HepG2 (cell line): Measurements from ENCODE around the gene STYXL2. TPM values are rescaled to one million over a fixed set of nuclear protein-coding genes. Genes with fewer than 3 reads are reported as not detected.

Source experiments
- DNMT3B ChIP-seq: conservative IDR thresholded peaks from 2 replicates; pipeline ENCODE4 v1.6.1; 2016; ENCODE audit warnings: missing biosample characterization, control low read depth
- FOSL1 ChIP-seq: sonication (generic); formaldehyde crosslinking; IDR thresholded peaks from 2 replicates; pipeline ENCODE4 v1.9.0; 2021; ENCODE audit warnings: missing genetic modification reagents, borderline replicate concordance
- HCFC1 ChIP-seq: fragments of 150-350 bp; IDR thresholded peaks from 2 replicates; pipeline ENCODE4 v1.6.1; 2014; ENCODE audit warnings: low read depth, low read length
- NFKB2 ChIP-seq: sonication (generic); formaldehyde crosslinking; IDR thresholded peaks from 2 replicates; pipeline ENCODE4 v1.4.0; 2020; ENCODE audit warnings: missing genetic modification reagents, borderline replicate concordance
- NR3C1 ChIP-seq: sonication (generic); formaldehyde crosslinking; IDR thresholded peaks from 2 replicates; pipeline ENCODE4 v1.4.0; 2020; ENCODE audit warnings: missing genetic modification reagents
- PCBP1 ChIP-seq: fragments of 200-400 bp; formaldehyde crosslinking; IDR thresholded peaks from 2 replicates; pipeline ENCODE4 v1.6.1; 2017; ENCODE audit warnings: mild to moderate bottlenecking, low read depth, low read length, borderline replicate concordance
- ZGPAT ChIP-seq: IDR thresholded peaks from 2 replicates; pipeline ENCODE4 v1.6.1; 2016; ENCODE audit warnings: mild to moderate bottlenecking
- ZNF75D ChIP-seq: sonication (generic); formaldehyde crosslinking; IDR thresholded peaks from 2 replicates; pipeline ENCODE4 v1.8.1; 2023; ENCODE audit warnings: missing genetic modification reagents, mild to moderate bottlenecking, borderline replicate concordance
- ZNF878 ChIP-seq: sonication (generic); formaldehyde crosslinking; IDR thresholded peaks from 2 replicates; pipeline ENCODE4 v1.8.1; 2023; ENCODE audit warnings: mild to moderate bottlenecking, missing genetic modification reagents, moderate library complexity
- polyA plus RNA-seq, 8 experiments: library from polyadenylated mRNA; depleted of rRNA in 3 of 8; stranded (reverse) in 7 of 8; unstranded in 1 of 8; fragments of >200 nt; fragmentation: Illumina TruSeq in 4 of 8; extraction: Trizol in 4 of 8; gene quantifications; 2 replicates each; pipeline versions ENCODE4 v1.2.1 to v1.2.3, GENCODE V29; 2011 to 2016; ENCODE audit warnings: low read depth in 4 of 8, missing spikeins in 1 of 8, mixed read lengths in 1 of 8; ENCODE audit not compliant: insufficient read depth in 1 of 8
- total RNA-seq, 5 experiments: library from RNA; depleted of rRNA; stranded (reverse); fragments of >200 nt; fragmentation: Illumina TruSeq; extraction: Trizol; gene quantifications; 2 replicates each; pipeline ENCODE4 v1.2.3, GENCODE V29; 2016; ENCODE audit warnings: low read depth in 1 of 5
- TF ChIP-seq, protein P1 (sequence below): sonication (generic); formaldehyde crosslinking; IDR thresholded peaks from 2 replicates; pipeline ENCODE4 v1.4.0; 2020; ENCODE audit warnings: missing genetic modification reagents, borderline replicate concordance
- TF ChIP-seq, protein P2 (sequence below), 2 experiments: sonication (generic) in 1 of 2; formaldehyde crosslinking in 1 of 2; IDR thresholded peaks; 2 replicates each; pipeline versions ENCODE4 v1.4.0 to v1.6.1; 2018 to 2020; ENCODE audit warnings: missing genetic modification reagents in 2 of 2, borderline replicate concordance in 1 of 2, low read depth in 1 of 2, mild to moderate bottlenecking in 1 of 2, missing biosample characterization in 1 of 2
- TF ChIP-seq, protein P3 (sequence below): sonication (generic); formaldehyde crosslinking; IDR thresholded peaks from 2 replicates; pipeline ENCODE4 v1.4.0; 2020; ENCODE audit warnings: missing genetic modification reagents
- TF ChIP-seq, protein P4 (sequence below): sonication (generic); formaldehyde crosslinking; IDR thresholded peaks from 2 replicates; pipeline ENCODE4 v1.4.0; 2020; ENCODE audit warnings: mild to moderate bottlenecking, missing genetic modification reagents
- TF ChIP-seq, protein P5 (sequence below): sonication (generic); formaldehyde crosslinking; conservative IDR thresholded peaks from 2 replicates; pipeline ENCODE4 v1.5.0; 2020; ENCODE audit warnings: missing genetic modification reagents

STYXL2 gene
- total and polyA plus RNA-seq, 2 of the 13 experiments (the other 11 are each of a cell fraction or from before 2014, with no cell fraction given), result not detected

DNA sequence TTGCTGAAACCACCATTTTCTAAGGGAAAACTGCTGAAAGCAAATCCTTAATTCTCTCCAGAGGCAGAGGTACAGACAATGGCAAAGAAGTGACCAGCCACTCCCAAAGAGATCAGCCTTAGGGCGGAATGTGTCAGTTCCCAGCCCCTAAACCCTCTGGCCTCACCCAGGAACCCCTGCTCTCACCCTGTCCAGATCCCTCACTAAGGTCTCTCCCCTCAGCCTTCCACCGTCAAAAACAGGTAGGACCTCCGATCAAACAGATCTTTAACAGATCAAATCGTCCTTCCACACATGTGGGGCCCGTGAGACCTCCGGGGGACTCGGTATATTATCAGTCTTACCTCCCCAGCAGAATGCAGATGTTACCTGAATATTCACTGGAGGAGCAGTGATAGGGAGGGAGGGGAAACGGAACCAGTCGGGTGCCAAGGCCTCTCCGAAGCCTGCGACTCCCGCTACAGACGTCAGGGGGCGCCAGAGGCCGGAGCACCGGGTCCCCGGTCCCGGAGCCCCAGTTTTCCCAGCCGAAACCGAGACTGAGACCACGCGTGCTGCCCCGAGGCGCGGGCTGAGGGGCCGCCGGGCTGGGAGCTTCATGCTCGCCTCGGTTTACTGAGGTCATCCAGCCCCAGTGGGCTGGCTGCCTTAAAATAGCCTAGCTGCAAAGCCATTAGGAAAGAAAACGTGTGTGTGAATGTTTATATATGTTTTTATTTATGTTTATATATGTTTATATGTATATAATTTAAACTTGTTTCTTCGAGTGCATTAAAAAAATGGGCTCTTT lies 27.3 kb upstream of the STYXL2 start (continued):
- TF ChIP-seq, protein P1, sequence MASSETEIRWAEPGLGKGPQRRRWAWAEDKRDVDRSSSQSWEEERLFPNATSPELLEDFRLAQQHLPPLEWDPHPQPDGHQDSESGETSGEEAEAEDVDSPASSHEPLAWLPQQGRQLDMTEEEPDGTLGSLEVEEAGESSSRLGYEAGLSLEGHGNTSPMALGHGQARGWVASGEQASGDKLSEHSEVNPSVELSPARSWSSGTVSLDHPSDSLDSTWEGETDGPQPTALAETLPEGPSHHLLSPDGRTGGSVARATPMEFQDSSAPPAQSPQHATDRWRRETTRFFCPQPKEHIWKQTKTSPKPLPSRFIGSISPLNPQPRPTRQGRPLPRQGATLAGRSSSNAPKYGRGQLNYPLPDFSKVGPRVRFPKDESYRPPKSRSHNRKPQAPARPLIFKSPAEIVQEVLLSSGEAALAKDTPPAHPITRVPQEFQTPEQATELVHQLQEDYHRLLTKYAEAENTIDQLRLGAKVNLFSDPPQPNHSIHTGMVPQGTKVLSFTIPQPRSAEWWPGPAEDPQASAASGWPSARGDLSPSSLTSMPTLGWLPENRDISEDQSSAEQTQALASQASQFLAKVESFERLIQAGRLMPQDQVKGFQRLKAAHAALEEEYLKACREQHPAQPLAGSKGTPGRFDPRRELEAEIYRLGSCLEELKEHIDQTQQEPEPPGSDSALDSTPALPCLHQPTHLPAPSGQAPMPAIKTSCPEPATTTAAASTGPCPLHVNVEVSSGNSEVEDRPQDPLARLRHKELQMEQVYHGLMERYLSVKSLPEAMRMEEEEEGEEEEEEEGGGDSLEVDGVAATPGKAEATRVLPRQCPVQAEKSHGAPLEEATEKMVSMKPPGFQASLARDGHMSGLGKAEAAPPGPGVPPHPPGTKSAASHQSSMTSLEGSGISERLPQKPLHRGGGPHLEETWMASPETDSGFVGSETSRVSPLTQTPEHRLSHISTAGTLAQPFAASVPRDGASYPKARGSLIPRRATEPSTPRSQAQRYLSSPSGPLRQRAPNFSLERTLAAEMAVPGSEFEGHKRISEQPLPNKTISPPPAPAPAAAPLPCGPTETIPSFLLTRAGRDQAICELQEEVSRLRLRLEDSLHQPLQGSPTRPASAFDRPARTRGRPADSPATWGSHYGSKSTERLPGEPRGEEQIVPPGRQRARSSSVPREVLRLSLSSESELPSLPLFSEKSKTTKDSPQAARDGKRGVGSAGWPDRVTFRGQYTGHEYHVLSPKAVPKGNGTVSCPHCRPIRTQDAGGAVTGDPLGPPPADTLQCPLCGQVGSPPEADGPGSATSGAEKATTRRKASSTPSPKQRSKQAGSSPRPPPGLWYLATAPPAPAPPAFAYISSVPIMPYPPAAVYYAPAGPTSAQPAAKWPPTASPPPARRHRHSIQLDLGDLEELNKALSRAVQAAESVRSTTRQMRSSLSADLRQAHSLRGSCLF (CRISPR knock-in tag), result no peak
- peak; percentile 57; the same call in 1 of the 2 replicates for TF ChIP-seq ZGPAT
- TF ChIP-seq DNMT3B (CRISPR knock-in tag), result no peak
- no peak for TF ChIP-seq HCFC1
- TF ChIP-seq, protein P2, sequence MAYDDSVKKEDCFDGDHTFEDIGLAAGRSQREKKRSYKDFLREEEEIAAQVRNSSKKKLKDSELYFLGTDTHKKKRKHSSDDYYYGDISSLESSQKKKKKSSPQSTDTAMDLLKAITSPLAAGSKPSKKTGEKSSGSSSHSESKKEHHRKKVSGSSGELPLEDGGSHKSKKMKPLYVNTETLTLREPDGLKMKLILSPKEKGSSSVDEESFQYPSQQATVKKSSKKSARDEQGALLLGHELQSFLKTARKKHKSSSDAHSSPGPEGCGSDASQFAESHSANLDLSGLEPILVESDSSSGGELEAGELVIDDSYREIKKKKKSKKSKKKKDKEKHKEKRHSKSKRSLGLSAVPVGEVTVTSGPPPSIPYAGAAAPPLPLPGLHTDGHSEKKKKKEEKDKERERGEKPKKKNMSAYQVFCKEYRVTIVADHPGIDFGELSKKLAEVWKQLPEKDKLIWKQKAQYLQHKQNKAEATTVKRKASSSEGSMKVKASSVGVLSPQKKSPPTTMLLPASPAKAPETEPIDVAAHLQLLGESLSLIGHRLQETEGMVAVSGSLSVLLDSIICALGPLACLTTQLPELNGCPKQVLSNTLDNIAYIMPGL (CRISPR knock-in tag; IDR thresholded peaks at IDR 0.05; ENCODE audit: borderline replicate concordance in 1 of 2, low read depth in 1 of 2), result peak; percentile 28 to 43; a peak in 2 of 4 replicates
- TF ChIP-seq, protein P3, sequence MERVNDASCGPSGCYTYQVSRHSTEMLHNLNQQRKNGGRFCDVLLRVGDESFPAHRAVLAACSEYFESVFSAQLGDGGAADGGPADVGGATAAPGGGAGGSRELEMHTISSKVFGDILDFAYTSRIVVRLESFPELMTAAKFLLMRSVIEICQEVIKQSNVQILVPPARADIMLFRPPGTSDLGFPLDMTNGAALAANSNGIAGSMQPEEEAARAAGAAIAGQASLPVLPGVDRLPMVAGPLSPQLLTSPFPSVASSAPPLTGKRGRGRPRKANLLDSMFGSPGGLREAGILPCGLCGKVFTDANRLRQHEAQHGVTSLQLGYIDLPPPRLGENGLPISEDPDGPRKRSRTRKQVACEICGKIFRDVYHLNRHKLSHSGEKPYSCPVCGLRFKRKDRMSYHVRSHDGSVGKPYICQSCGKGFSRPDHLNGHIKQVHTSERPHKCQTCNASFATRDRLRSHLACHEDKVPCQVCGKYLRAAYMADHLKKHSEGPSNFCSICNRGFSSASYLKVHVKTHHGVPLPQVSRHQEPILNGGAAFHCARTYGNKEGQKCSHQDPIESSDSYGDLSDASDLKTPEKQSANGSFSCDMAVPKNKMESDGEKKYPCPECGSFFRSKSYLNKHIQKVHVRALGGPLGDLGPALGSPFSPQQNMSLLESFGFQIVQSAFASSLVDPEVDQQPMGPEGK (CRISPR knock-in tag), result 0 out of 2 replicates have a peak, but pooled peaks have one; percentile 13
- no peak; the same call in 1 of the 2 replicates for TF ChIP-seq NFKB2 (CRISPR knock-in tag)
- TF ChIP-seq NR3C1, result no peak
- TF ChIP-seq PCBP1, result no peak
- no peak for TF ChIP-seq FOSL1 (CRISPR knock-in tag)
- TF ChIP-seq, protein P4, sequence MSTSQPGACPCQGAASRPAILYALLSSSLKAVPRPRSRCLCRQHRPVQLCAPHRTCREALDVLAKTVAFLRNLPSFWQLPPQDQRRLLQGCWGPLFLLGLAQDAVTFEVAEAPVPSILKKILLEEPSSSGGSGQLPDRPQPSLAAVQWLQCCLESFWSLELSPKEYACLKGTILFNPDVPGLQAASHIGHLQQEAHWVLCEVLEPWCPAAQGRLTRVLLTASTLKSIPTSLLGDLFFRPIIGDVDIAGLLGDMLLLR (CRISPR knock-in tag), result no peak
- no peak for TF ChIP-seq ZNF75D (CRISPR knock-in tag)
- no peak for TF ChIP-seq ZNF878 (CRISPR knock-in tag)
- TF ChIP-seq, protein P5, sequence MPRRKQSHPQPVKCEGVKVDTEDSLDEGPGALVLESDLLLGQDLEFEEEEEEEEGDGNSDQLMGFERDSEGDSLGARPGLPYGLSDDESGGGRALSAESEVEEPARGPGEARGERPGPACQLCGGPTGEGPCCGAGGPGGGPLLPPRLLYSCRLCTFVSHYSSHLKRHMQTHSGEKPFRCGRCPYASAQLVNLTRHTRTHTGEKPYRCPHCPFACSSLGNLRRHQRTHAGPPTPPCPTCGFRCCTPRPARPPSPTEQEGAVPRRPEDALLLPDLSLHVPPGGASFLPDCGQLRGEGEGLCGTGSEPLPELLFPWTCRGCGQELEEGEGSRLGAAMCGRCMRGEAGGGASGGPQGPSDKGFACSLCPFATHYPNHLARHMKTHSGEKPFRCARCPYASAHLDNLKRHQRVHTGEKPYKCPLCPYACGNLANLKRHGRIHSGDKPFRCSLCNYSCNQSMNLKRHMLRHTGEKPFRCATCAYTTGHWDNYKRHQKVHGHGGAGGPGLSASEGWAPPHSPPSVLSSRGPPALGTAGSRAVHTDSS (CRISPR knock-in tag), result no peak
